Ectodermal cell (in vitro differentiated cells): ENCODE data around the gene HHIP.

Source experiments
- H3K27ac ChIP-seq: 2 replicates; pipeline ENCODE4 v1.7.0; 2013; ENCODE audit warnings: mild to moderate bottlenecking, low read depth, low read length; ENCODE audit not compliant: insufficient read depth, poor library complexity, severe bottlenecking
- H3K27me3 ChIP-seq: 2 replicates; pipeline ENCODE4 v1.7.0; 2013; ENCODE audit warnings: mild to moderate bottlenecking, low read length; ENCODE audit not compliant: insufficient read depth, control insufficient read depth, poor library complexity, severe bottlenecking
- H3K36me3 ChIP-seq: one replicate; pipeline ENCODE4 v1.7.0; 2013; ENCODE audit warnings: low read length; ENCODE audit not compliant: control insufficient read depth, insufficient read depth
- H3K4me1 ChIP-seq: one replicate; pipeline ENCODE4 v1.7.0; 2013; ENCODE audit warnings: low read length; ENCODE audit not compliant: control insufficient read depth, insufficient read depth
- H3K4me3 ChIP-seq: 2 replicates; pipeline ENCODE4 v1.7.0; 2013; ENCODE audit warnings: low read depth, low read length, control low read depth; ENCODE audit not compliant: insufficient read depth
- H3K9me3 ChIP-seq: 2 replicates; pipeline ENCODE4 v1.7.0; 2013; ENCODE audit warnings: mild to moderate bottlenecking, low read length, moderate library complexity; ENCODE audit not compliant: control insufficient read depth
- WGBS, 2 experiments: methylation state at CpG; one replicate each; pipeline ENCODE4 v1.1.7; 2013; ENCODE audit warnings: missing lambda C conversion rate in 2 of 2; 5-methylcytosine and 5-hydroxymethylcytosine counted together

HHIP gene

GRCh38 chr4:144703494-144703893, 57.5 kb downstream of the HHIP start:
- no peak overlapping the region for H3K4me3 ChIP-seq
- H3K4me1 ChIP-seq = peaks cover 20% of the 10 kb centered on the region
- 57 to 59% methylated on average over 5 of the region's 5 CpGs for WGBS, 2 experiments
- no peak overlapping the region for H3K27ac ChIP-seq
- no peaks in the 10 kb centered on the region for H3K36me3 ChIP-seq
- no peaks in the 10 kb centered on the region for H3K27me3 ChIP-seq
- H3K9me3 ChIP-seq = no peaks in the 10 kb centered on the region

GRCh38 chr4:144705601-144706590, 59.9 kb downstream of the HHIP start:
- H3K27me3 ChIP-seq = no peaks in the 10 kb centered on the region
- WGBS, 2 experiments = 68 to 80% methylated on average over 5 to 6 of the region's 6 CpGs
- H3K9me3 ChIP-seq = no peaks in the 10 kb centered on the region
- H3K27ac ChIP-seq = no peak overlapping the region
- no peaks in the 10 kb centered on the region for H3K36me3 ChIP-seq
- H3K4me1 ChIP-seq = peaks cover 31% of the 10 kb centered on the region
- no peak overlapping the region for H3K4me3 ChIP-seq

GRCh38 chr4:144709159-144709558, 63.2 kb downstream of the HHIP start:
- no peaks in the 10 kb centered on the region for H3K9me3 ChIP-seq
- WGBS, 2 experiments = 36 to 64% methylated on average over 1 to 2 of the region's 2 CpGs
- peaks cover 36% of the 10 kb centered on the region for H3K4me1 ChIP-seq
- H3K36me3 ChIP-seq = no peaks in the 10 kb centered on the region
- no peaks in the 10 kb centered on the region for H3K27me3 ChIP-seq
- no peak overlapping the region for H3K27ac ChIP-seq
- no peak overlapping the region for H3K4me3 ChIP-seq

- H3K27ac ChIP-seq = no peak overlapping the region
- H3K4me1 ChIP-seq = peaks cover 32% of the 10 kb centered on the region
- H3K9me3 ChIP-seq = no peaks in the 10 kb centered on the region
- 90 to 93% methylated on average over 2 to 4 of the region's 5 CpGs for WGBS, 2 experiments
- no peaks in the 10 kb centered on the region for H3K27me3 ChIP-seq
- no peaks in the 10 kb centered on the region for H3K36me3 ChIP-seq
- no peak overlapping the region for H3K4me3 ChIP-seq
Measured at GRCh38 chr4:144709793-144710525, 64.0 kb downstream of the HHIP start.

- no peak overlapping the region for H3K4me3 ChIP-seq
- H3K9me3 ChIP-seq = no peaks in the 10 kb centered on the region
- H3K27ac ChIP-seq = no peak overlapping the region
- H3K36me3 ChIP-seq = no peaks in the 10 kb centered on the region
- no peaks in the 10 kb centered on the region for H3K27me3 ChIP-seq
- H3K4me1 ChIP-seq = peaks cover 32% of the 10 kb centered on the region
Measured at GRCh38 chr4:144710526-144710912, 64.6 kb downstream of the HHIP start.

GRCh38 chr4:144711700-144712456, 65.9 kb downstream of the HHIP start:
- WGBS, 2 experiments = 81 to 97% methylated on average over 3 to 4 of the region's 4 CpGs
- Histone ChIP-seq H3K27me3 (no peaks in the 10 kb centered on the region), H3K4me1 (peaks cover 20% of the 10 kb centered on the region), H3K9me3 (no peaks in the 10 kb centered on the region), H3K36me3 (no peaks in the 10 kb centered on the region), H3K27ac (no peak overlapping the region), H3K4me3 (no peak overlapping the region)

- WGBS, 2 experiments = 81 to 89% methylated on average over 2 of the region's 3 CpGs
- Histone ChIP-seq H3K36me3 (no peaks in the 10 kb centered on the region), H3K9me3 (no peaks in the 10 kb centered on the region), H3K27ac (no peak overlapping the region), H3K4me1 (peaks cover 16% of the 10 kb centered on the region), H3K4me3 (no peak overlapping the region), H3K27me3 (no peaks in the 10 kb centered on the region)
Measured at GRCh38 chr4:144712775-144713174, 66.8 kb downstream of the HHIP start.

- Histone ChIP-seq H3K27me3 (no peaks in the 10 kb centered on the region), H3K27ac (no peak overlapping the region), H3K36me3 (no peaks in the 10 kb centered on the region), H3K9me3 (no peaks in the 10 kb centered on the region), H3K4me1 (peaks cover 14% of the 10 kb centered on the region), H3K4me3 (no peak overlapping the region)
- WGBS, 2 experiments = 91 to 100% methylated on average over 1 to 3 of the region's 3 CpGs
Measured at GRCh38 chr4:144714166-144714565, 68.2 kb downstream of the HHIP start.

- WGBS, 2 experiments = 95 to 100% methylated on average over 2 of the region's 2 CpGs
- no peak overlapping the region for H3K27ac ChIP-seq
- H3K27me3 ChIP-seq = no peaks in the 10 kb centered on the region
- H3K4me3 ChIP-seq = no peak overlapping the region
- no peaks in the 10 kb centered on the region for H3K9me3 ChIP-seq
- H3K36me3 ChIP-seq = no peaks in the 10 kb centered on the region
- peaks cover 5% of the 10 kb centered on the region for H3K4me1 ChIP-seq
Measured at GRCh38 chr4:144715230-144715629, 69.3 kb downstream of the HHIP start.

GRCh38 chr4:144716778-144717177, 70.8 kb downstream of the HHIP start:
- Histone ChIP-seq H3K4me3 (no peak overlapping the region), H3K27me3 (no peaks in the 10 kb centered on the region), H3K4me1 (peaks cover 4% of the 10 kb centered on the region), H3K36me3 (no peaks in the 10 kb centered on the region), H3K27ac (no peak overlapping the region), H3K9me3 (no peaks in the 10 kb centered on the region)
- WGBS, 2 experiments = 92 to 94% methylated on average over 3 to 4 of the region's 5 CpGs
